ENCODE data around the gene TOR1AIP1. TPM values are rescaled to one million over a fixed set of nuclear protein-coding genes. Genes with fewer than 3 reads are reported as not detected.

TOR1AIP1 gene
- total RNA-seq, 1 donor from 2014 or later = 60.6 TPM

- H3K4me1 Mint-ChIP-seq (ENCODE audit: unreplicated experiment) = no peaks in the 10 kb centered on the region
- H3K4me3 Mint-ChIP-seq (ENCODE audit: unreplicated experiment) = no peak overlapping the region
- no peaks in the 10 kb centered on the region for H3K27me3 Mint-ChIP-seq (ENCODE audit: unreplicated experiment)
- H3K27ac Mint-ChIP-seq (ENCODE audit: unreplicated experiment) = no peak overlapping the region
- DNase-seq (ENCODE audit: extremely low spot score, unreplicated experiment) = no peak
- no peaks in the 10 kb centered on the region for H3K9me3 Mint-ChIP-seq (ENCODE audit: unreplicated experiment)
- peaks cover 24% of the 10 kb centered on the region for H3K36me3 Mint-ChIP-seq (ENCODE audit: unreplicated experiment)
- no peak for TF ChIP-seq CTCF (IDR thresholded peaks at IDR 0.05)
These were observed 25.8 kb upstream of the TOR1AIP1 start for GRCh38 chr1:179856296-179856695.

DNA sequence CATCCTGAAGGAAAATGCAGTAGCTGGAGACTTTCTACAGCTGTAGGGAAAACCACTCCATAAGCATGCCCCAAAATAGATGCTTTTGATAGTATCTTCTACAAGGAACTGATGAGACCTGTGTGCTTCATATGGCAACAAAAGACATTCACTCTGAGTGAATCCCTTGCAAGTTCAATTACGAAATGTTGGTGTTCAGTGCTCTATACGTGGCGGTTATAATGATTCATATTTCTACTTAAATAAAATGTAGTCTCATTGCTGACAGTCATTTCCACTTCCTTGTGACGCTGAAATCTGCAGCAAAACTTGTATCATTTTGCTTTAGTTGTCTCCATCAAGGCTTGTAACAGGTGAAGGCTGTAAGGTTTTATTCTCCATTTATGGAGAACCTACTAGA lies 25.1 kb upstream of the TOR1AIP1 start:
- no peaks in the 10 kb centered on the region for H3K9me3 Mint-ChIP-seq (ENCODE audit: unreplicated experiment)
- no peak overlapping the region for H3K4me3 Mint-ChIP-seq (ENCODE audit: unreplicated experiment)
- no peak for TF ChIP-seq CTCF (IDR thresholded peaks at IDR 0.05)
- H3K27me3 Mint-ChIP-seq (ENCODE audit: unreplicated experiment) = no peaks in the 10 kb centered on the region
- no peaks in the 10 kb centered on the region for H3K4me1 Mint-ChIP-seq (ENCODE audit: unreplicated experiment)
- peaks cover 27% of the 10 kb centered on the region for H3K36me3 Mint-ChIP-seq (ENCODE audit: unreplicated experiment)
- H3K27ac Mint-ChIP-seq (ENCODE audit: unreplicated experiment) = no peak overlapping the region
- no peak for DNase-seq (ENCODE audit: extremely low spot score, unreplicated experiment)

DNA sequence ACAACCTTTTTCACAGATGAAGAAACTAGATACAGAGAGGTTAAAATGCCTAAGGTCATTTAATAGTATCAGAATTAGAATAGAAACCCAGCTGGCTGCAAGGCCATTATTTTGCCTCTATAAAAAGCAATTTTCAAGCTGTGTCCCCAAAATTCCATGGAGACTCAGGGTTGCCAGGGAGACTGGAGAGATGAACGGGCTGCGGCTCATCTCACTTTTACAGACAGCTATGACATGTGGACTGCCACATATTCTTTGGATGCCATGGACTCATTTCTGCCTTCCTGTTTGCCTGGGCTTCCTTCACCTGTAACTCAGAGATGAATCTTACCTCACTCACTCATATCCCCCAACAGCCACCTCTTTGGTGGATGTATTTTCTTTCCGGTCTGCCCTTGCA lies 21.4 kb upstream of the TOR1AIP1 start:
- no peaks in the 10 kb centered on the region for H3K4me1 Mint-ChIP-seq (ENCODE audit: unreplicated experiment)

GRCh38 chr1:179865377-179865776 lies 16.7 kb upstream of the TOR1AIP1 start:
- Mint-ChIP-seq H3K36me3 (ENCODE audit: unreplicated experiment) (peaks cover 55% of the 10 kb centered on the region), H3K27me3 (ENCODE audit: unreplicated experiment) (no peaks in the 10 kb centered on the region), H3K4me1 (ENCODE audit: unreplicated experiment) (peaks cover 4% of the 10 kb centered on the region), H3K27ac (ENCODE audit: unreplicated experiment) (no peak overlapping the region), H3K4me3 (ENCODE audit: unreplicated experiment) (no peak overlapping the region), H3K9me3 (ENCODE audit: unreplicated experiment) (no peaks in the 10 kb centered on the region)
- no peak for TF ChIP-seq CTCF (IDR thresholded peaks at IDR 0.05)
- no peak for DNase-seq (ENCODE audit: extremely low spot score, unreplicated experiment)

More for the DNA sequence above, 21.4 kb upstream of the TOR1AIP1 start:
- no peak overlapping the region for H3K4me3 Mint-ChIP-seq (ENCODE audit: unreplicated experiment)
- no peaks in the 10 kb centered on the region for H3K27me3 Mint-ChIP-seq (ENCODE audit: unreplicated experiment)
- H3K9me3 Mint-ChIP-seq (ENCODE audit: unreplicated experiment) = no peaks in the 10 kb centered on the region
- TF ChIP-seq CTCF (IDR thresholded peaks at IDR 0.05) = no peak
- peaks cover 46% of the 10 kb centered on the region for H3K36me3 Mint-ChIP-seq (ENCODE audit: unreplicated experiment)
- no peak for DNase-seq (ENCODE audit: extremely low spot score, unreplicated experiment)
- no peak overlapping the region for H3K27ac Mint-ChIP-seq (ENCODE audit: unreplicated experiment)

DNA sequence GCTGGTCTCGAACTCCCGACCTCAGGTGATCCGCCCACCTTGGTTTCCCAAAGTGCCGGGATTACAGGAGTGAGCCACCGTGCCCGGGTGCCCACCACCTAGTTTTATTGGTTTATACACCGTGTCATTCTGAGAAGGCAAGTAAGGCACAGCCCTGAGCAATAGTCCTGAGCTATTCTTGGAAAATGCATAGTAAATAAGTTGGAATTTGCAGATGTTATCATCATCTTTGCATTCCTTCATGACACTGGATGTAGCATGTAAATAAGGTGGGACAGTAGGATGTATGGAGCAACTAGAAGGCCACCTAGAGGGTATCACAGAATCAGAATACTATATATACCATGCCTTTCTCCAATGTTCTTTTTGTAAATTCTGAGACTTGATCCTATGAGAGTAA lies 15.5 kb upstream of the TOR1AIP1 start:
- Mint-ChIP-seq H3K27ac (ENCODE audit: unreplicated experiment) (no peak overlapping the region), H3K4me3 (ENCODE audit: unreplicated experiment) (no peak overlapping the region), H3K4me1 (ENCODE audit: unreplicated experiment) (peaks cover 7% of the 10 kb centered on the region), H3K9me3 (ENCODE audit: unreplicated experiment) (no peaks in the 10 kb centered on the region), H3K36me3 (ENCODE audit: unreplicated experiment) (peaks cover 53% of the 10 kb centered on the region), H3K27me3 (ENCODE audit: unreplicated experiment) (no peaks in the 10 kb centered on the region)
- no peak for DNase-seq (ENCODE audit: extremely low spot score, unreplicated experiment)
- TF ChIP-seq CTCF (IDR thresholded peaks at IDR 0.05) = no peak
